ENCODE results near the gene BMP5.
"Not testable (repeated sequence)": the region's sequence is repeated elsewhere in the genome, so short reads cannot be mapped to it uniquely, and the experiment has no call there.

The BMP5 gene

DNA sequence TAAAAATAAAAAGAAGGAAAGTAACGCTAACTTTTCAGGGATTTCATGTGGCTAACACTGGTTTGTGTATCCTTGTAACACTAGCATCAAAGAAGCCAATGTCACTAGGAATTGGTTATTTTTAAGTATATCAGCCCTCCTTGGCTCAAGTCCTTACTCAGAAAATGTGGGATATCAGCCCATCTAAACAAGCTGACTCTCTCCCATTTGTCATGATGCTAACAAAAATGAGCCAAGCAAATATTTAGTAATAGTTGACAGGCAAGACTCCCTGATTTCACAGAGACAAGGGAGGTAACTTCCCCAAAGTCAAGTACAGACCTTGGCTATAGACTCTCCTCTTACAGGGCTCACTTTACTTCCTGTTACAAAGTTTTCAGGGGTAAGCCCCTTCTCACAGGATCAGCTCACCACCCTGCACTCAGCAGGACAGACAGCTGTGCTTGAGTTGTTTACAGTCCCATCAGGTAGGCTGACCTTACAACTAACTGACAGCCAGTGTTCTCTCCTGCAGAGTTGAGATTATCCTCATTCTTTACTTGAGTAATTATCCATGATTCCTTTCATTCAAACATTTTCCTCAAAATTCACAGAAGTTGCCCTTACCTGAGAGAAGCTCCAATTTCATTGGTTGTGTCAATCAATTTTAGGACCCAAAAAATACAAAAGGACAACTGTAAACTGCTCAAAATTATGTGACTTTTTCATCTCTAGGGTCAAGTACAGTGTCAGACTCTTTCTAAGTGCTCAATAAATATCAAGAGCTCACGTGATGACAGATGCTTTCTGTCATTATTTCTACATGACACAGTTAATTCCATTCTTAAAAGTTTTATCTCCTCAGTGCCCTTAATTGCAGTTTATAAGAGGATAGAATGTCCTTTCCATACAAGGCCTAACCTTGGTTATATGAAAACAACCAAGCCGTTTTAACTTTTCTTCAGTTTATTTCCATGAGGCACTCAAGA, 38.1 kb upstream of the BMP5 start:
- Histone ChIP-seq H3K9me2 (replicated peaks; ENCODE audit: insufficient read depth, low read length) (no peaks in the 10 kb centered on the region), H3K27me3 (ENCODE audit: low read length) (no peaks in the 10 kb centered on the region), H3K4me3 (ENCODE audit: insufficient read depth, low read length, poor library complexity, severe bottlenecking) (no peak overlapping the region), H3F3A (ENCODE audit: insufficient read depth) (no peaks in the 10 kb centered on the region), H3K9ac (ENCODE audit: low read length) (no peak overlapping the region), H3K4me2 (ENCODE audit: low read depth, low read length, poor library complexity, severe bottlenecking) (no peak overlapping the region), H3K79me2 (ENCODE audit: insufficient read depth, low read length) (no peaks in the 10 kb centered on the region), H3K27ac (ENCODE audit: low read depth, low read length) (no peak overlapping the region), H2AFZ (ENCODE audit: low read depth, low read length, severe bottlenecking) (no peak overlapping the region), H3K9me3 (ENCODE audit: insufficient read depth, low read length) (no peaks in the 10 kb centered on the region), H4K20me1 (ENCODE audit: low read depth, low read length) (no peaks in the 10 kb centered on the region), H3K36me3 (ENCODE audit: low read length) (0 out of 2 replicates have a peak, but pooled peaks cover 3% of the 10 kb centered on the region)
- no peak for TF ChIP-seq EZH2phosphoT487 (conservative IDR thresholded peaks at IDR 0.05; ENCODE audit: low read length)
- TF ChIP-seq, protein P1, sequence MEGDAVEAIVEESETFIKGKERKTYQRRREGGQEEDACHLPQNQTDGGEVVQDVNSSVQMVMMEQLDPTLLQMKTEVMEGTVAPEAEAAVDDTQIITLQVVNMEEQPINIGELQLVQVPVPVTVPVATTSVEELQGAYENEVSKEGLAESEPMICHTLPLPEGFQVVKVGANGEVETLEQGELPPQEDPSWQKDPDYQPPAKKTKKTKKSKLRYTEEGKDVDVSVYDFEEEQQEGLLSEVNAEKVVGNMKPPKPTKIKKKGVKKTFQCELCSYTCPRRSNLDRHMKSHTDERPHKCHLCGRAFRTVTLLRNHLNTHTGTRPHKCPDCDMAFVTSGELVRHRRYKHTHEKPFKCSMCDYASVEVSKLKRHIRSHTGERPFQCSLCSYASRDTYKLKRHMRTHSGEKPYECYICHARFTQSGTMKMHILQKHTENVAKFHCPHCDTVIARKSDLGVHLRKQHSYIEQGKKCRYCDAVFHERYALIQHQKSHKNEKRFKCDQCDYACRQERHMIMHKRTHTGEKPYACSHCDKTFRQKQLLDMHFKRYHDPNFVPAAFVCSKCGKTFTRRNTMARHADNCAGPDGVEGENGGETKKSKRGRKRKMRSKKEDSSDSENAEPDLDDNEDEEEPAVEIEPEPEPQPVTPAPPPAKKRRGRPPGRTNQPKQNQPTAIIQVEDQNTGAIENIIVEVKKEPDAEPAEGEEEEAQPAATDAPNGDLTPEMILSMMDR (IDR thresholded peaks at IDR 0.05; ENCODE audit: insufficient read depth, low read length, poor library complexity, severe bottlenecking): no peak

DNA sequence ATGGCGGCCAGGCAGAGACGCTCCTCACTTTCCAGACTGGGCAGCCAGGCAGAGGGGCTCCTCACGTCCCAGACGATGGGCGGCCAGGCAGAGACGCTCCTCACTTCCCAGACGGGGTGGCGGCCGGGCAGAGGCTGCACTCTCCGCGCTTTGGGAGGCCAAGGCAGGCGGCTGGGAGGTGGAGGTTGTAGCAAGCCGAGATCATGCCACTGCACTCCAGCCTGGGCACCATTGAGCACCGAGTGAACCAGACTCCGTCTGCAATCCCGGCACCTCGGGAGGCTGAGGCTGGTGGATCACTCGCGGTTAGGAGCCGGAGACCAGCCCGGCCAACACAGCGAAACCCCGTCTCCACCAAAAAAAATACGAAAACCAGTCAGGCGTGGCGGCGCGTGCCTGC, 35.1 kb upstream of the BMP5 start:
- not testable (repeated sequence) for H3K27me3 ChIP-seq (ENCODE audit: low read length); H3K9me3 ChIP-seq (ENCODE audit: insufficient read depth, low read length); H3K9ac ChIP-seq (ENCODE audit: low read length)

DNA sequence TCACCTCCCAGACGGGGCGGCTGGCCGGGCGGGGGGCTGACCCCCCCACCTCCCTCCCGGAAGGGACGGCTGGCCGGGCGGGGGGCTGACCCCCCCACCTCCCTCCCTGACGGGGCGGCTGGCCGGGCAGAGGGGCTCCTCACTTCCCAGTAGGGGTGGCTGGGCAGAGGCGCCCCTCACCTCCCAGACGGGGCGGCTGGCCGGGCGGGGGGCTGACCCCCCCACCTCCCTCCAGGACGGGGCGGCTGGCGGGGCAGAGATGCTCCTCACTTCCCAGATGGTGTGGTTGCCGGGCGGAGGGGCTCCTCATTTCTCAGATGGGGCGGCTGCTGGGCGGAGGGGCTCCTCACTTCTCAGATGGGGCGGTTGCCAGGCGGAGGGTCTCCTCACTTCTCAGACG, 34.5 kb upstream of the BMP5 start:
- H3K9me3 ChIP-seq (ENCODE audit: insufficient read depth, low read length); H3K9ac ChIP-seq (ENCODE audit: low read length); H3K9me2 ChIP-seq (replicated peaks; ENCODE audit: insufficient read depth, low read length); H3K36me3 ChIP-seq (ENCODE audit: low read length); H3K4me3 ChIP-seq (ENCODE audit: insufficient read depth, low read length, poor library complexity, severe bottlenecking); H3F3A ChIP-seq (ENCODE audit: insufficient read depth); H3K27ac ChIP-seq (ENCODE audit: low read depth, low read length); H3K4me2 ChIP-seq (ENCODE audit: low read depth, low read length, poor library complexity, severe bottlenecking); H4K20me1 ChIP-seq (ENCODE audit: low read depth, low read length); H2AFZ ChIP-seq (ENCODE audit: low read depth, low read length, severe bottlenecking); H3K79me2 ChIP-seq (ENCODE audit: insufficient read depth, low read length); H3K27me3 ChIP-seq (ENCODE audit: low read length): not testable (repeated sequence)

More for the DNA sequence above, 35.1 kb upstream of the BMP5 start:
- H4K20me1 ChIP-seq (ENCODE audit: low read depth, low read length); H3K79me2 ChIP-seq (ENCODE audit: insufficient read depth, low read length); H3K27ac ChIP-seq (ENCODE audit: low read depth, low read length); H3F3A ChIP-seq (ENCODE audit: insufficient read depth); H3K36me3 ChIP-seq (ENCODE audit: low read length); H3K9me2 ChIP-seq (replicated peaks; ENCODE audit: insufficient read depth, low read length); H3K4me3 ChIP-seq (ENCODE audit: insufficient read depth, low read length, poor library complexity, severe bottlenecking); H3K4me2 ChIP-seq (ENCODE audit: low read depth, low read length, poor library complexity, severe bottlenecking); H2AFZ ChIP-seq (ENCODE audit: low read depth, low read length, severe bottlenecking): not testable (repeated sequence)

DNA sequence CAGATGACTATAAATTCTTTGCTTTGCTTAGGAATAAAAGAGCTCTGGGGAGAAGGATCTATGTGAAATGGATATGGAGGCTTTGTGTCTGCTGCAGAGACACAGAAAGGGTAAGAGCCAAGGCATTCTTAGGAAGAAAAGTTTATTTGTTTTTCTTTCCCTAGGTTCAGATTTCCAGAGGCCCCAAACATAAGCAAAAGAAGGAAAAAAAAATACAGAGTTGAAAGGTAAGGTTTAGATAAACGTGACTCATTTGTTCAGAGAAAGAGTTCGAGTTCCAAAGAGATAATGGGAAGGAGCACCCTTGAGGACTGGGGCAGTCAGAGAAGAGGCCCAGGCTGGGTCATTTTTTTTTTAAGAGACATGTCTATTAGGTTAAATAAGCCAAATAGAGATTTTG, 27.4 kb upstream of the BMP5 start:
- no peaks in the 10 kb centered on the region for H3K27me3 ChIP-seq (ENCODE audit: low read length)
- no peak overlapping the region for H3K4me3 ChIP-seq (ENCODE audit: insufficient read depth, low read length, poor library complexity, severe bottlenecking)
- H3K27ac ChIP-seq (ENCODE audit: low read depth, low read length): no peak overlapping the region
- no peaks in the 10 kb centered on the region for H3K79me2 ChIP-seq (ENCODE audit: insufficient read depth, low read length)
- no peak overlapping the region for H2AFZ ChIP-seq (ENCODE audit: low read depth, low read length, severe bottlenecking)
- no peaks in the 10 kb centered on the region for H3F3A ChIP-seq (ENCODE audit: insufficient read depth)
- no peak for TF ChIP-seq EZH2phosphoT487 (conservative IDR thresholded peaks at IDR 0.05; ENCODE audit: low read length)
- TF ChIP-seq, protein P1 (IDR thresholded peaks at IDR 0.05; ENCODE audit: insufficient read depth, low read length, poor library complexity, severe bottlenecking): no peak
- H3K4me2 ChIP-seq (ENCODE audit: low read depth, low read length, poor library complexity, severe bottlenecking): no peak overlapping the region
- H3K9ac ChIP-seq (ENCODE audit: low read length): no peak overlapping the region
- no peaks in the 10 kb centered on the region for H3K9me2 ChIP-seq (replicated peaks; ENCODE audit: insufficient read depth, low read length)
- H3K36me3 ChIP-seq (ENCODE audit: low read length): no peaks in the 10 kb centered on the region
- H4K20me1 ChIP-seq (ENCODE audit: low read depth, low read length): no peaks in the 10 kb centered on the region
- no peaks in the 10 kb centered on the region for H3K9me3 ChIP-seq (ENCODE audit: insufficient read depth, low read length)
